Measurements from ENCODE around the gene BCCIP.

Gene BCCIP

GRCh38 chr10:125882596-125882995 lies 59.2 kb downstream of the BCCIP start:
- FAIRE-seq (no peak), DNase-seq (ENCODE audit: insufficient read length, low spot score) (no peak)

- DNase-seq (ENCODE audit: insufficient read length, low spot score) (no peak), FAIRE-seq (no peak)
Observed at GRCh38 chr10:125883211-125883610, 59.9 kb downstream of the BCCIP start.
